Measurements from ENCODE around the gene ZNF716.
"Not testable (repeated sequence)": the region's sequence is repeated elsewhere in the genome, so short reads cannot be mapped to it uniquely, and the experiment has no call there.

Gene ZNF716

DNA sequence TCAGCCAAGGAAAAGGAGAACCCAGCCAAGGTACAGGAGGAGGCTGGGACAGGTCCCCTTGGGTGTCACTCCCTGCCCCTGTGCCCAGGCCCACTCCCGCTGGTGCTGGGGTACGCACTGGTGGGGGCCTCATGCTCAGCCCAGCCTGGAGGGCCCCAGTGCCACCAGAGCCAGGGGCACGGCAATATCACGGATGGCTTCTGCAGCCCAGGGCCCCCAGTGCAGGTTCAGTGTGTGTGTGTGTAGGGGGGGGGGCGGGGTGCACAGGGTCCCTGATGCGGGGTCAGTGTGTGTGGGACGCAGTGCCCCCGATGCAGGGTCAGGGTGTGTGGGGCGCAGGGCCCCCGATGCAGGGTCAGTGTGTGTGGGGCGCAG is 23.4 kb upstream of the ZNF716 start:
- no peak for DNase-seq

DNA sequence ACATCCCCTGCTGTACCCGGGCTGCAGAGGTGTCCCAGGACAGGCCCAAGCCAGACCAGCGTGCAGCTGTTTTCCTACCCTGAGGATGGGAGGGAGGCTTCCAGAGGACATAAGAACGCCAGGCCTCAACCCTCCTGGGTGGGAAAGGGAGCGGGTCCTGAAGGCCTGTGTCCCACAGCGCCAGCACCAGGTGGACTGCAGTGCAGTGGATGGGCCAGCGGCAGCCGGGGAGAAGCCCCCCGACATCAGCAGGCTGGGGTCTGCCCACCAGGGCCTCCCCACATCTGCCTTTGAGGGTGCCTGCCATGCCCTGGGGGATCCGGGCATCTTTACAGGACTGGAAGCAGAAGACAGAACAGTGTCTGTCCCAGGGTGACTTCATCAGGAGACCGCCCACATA is 22.8 kb upstream of the ZNF716 start:
- DNase-seq = no peak

DNA sequence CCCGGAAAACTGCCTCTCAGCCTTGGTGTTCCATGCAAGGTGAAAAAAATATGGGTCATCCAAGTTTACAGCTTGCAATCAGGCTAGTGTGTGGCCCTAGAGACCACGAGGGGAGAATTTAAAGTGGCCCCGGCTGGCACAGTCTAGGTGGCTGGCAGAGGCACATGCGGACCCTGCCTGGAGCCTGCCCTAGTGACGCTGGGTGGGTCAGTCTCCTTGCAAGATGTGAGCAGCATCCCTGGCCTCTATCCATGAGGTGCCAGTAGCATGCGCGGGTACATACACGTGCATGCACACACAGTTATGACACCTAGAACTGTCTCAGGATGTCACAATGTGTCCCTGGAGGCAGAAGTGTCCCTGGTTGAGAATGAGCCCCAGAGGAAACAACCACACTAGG is 22.4 kb upstream of the ZNF716 start:
- DNase-seq = no peak

DNA sequence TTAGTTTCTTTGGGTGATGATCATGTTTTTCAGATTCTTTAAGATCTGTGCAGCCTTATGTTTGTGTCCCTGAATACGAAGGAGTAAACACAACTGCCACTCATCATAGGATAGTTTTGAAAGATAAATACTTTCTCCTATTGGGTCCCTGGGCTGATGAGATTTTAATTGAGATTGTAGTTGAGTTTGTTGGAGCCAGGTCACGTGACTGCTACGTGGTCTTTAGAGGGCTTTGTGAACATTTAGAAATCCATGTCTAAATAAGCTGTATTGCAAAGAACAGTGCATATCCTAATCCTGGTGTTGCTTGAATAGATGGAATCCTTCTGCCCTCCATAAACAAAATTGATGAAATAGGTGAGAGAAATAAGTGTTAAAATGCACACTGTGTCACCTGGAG is 17.4 kb upstream of the ZNF716 start:
- no peak for DNase-seq

DNA sequence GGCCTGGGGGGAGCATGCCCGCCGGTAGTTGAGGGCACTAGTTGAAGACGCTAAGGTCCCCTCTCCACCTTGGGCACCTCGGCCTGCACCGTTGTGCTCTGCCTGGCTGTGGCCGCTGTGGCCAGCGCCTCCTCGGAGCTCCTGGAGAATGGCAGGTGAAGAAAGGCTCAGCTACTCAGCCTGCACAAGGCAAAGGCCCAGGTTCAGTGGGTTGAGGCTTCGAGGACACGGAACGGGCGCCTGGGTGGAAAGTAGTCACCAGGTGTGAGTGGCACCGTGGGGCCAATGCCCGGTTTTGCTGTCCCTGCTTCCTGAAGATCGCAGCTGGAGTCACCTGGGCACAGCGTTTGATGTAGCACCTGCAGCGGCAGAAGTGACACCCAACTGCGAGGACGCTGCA is 12.4 kb upstream of the ZNF716 start:
- DNase-seq = no peak

DNA sequence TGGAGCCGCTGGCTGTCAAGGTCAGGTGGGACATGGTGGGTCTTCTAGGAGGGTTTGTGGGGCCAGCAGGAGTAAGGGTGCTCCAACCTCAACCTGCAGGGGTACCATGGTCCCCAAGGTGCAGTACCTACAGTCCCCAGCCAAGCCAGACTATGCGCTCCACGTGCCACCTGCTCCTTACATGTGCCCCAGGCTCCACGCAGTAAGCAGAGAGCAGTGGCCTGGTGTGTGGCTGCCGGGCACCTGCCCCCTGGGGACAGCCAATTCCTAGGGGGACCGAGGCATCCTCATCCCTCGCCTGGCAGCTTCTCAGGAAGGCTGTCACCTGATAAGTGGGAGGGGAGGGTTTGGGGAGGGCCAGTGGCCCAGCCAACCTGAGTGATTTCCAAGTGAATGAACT is 11.7 kb upstream of the ZNF716 start:
- DNase-seq = no peak

DNA sequence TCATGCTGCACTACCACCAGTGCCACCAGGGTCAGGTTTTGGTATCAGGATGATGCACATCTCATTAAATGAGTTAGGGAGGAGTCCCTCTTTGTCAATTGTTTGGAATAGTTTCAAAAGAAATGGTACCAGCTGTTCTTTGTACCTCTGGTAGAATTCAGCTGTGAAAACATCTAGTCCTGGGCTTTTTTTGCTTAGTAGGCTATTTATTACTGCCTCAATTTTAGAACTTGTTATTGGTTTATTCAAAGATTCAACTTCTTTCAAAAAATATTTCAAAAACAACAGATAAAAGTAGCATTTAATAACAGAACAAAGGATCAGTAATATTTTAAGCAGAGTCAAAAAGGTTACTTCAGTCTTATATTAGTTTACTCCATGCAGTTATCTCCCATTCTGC is 6.4 kb upstream of the ZNF716 start:
- no peak for DNase-seq

DNA sequence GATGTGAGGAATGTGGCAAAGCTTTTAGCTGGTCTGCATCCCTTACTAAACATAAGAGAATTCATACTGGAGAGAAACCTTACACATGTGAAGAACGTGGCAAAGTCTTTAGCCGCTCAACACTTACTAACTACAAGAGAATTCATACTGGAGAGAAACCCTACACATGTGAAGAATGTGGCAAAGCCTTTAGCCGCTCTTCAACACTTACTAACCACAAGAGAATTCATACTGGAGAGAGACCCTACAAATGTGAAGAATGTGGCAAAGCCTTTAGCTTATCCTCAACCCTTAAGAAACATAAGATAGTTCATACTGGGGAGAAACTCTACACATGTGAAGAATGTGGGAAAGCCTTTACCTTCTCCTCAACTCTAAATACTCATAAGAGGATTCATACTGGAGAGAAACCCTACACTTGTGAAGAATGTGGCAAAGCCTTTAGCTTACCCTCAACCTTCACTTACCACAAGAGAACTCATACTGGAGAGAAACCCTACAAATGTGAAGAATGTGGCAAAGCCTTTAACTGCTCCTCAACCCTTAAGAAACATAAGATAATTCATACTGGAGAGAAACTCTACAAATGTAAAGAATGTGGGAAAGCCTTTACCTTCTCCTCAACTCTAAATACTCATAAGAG is 19.3 kb downstream of the ZNF716 start:
- DNase-seq = not testable (repeated sequence)

DNA sequence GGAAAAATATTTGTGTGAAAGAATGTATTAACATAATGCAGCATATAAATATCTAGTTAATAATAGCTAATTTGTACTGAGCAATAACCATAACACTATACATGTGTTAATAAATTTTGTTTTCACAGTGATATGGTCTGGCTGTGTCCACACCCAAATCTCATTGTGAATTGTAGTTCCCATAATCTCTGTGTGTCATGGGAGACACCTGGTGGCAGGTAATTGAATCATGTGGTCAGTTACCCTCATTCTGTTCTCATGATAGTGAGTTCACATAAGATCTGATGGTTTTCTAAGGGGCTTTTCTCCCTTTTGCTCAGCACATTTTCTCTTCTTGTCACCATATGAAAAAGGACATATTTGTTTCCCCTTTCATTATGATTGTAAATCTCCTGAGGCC is 30.3 kb downstream of the ZNF716 start:
- DNase-seq = peak; percentile 30

DNA sequence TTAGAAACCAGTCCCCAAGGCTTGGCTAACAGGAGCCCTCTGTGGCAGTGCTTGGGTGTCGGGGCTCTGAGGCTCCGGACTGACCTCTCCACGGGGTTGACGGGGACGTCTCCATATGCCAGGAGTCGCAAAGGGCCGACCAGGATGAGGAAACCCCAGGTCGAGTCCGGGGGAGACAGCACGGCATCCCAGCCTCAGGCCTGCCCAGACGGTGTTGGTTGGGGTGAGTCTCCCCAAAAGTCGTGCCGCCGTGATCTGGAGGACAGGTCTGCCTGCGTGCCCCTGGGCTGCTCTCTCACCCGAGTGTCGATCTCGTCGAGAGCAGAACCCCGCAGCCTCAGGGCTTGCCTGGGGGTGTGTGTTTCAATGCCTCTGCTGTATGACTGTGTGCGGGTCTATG is 35.0 kb downstream of the ZNF716 start:
- not testable (repeated sequence) for DNase-seq

DNA sequence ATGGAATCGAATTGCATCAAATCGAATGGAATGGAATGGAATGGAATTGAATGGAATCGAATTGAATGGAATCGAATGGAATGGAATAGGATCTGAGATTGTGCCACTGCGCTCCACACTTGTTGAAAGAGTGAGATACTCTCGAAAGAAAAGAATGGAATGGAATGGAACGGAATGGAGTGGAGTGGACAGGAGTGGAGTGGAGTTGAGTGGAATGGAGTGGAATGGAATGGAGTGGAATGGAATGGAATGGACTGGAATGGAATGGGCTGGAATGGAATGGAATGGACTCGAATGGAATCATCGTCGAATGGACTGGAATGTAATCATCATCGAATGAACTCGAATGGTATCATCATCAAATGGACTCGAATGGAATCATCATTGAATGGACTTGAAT is 38.0 kb downstream of the ZNF716 start:
- no peak for DNase-seq

DNA sequence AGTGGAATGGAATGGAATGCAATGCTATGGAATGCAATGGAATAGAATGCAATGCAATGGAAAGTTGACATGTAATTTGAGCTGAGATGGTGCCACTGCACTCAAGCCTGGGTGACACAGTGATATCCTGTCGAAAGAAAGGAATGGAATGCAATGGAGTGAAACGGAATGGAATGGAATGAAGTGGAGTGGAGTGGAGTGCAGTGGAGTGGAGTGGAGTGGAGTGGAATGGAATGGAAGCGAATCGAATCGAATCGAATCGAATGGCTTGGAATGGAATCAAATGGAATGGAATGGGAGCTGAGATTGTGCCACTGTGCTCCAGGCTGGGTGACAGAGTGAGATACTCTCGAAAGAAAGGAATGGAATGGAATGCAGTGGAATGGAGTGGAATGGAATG is 45.1 kb downstream of the ZNF716 start:
- not testable (repeated sequence) for DNase-seq

DNA sequence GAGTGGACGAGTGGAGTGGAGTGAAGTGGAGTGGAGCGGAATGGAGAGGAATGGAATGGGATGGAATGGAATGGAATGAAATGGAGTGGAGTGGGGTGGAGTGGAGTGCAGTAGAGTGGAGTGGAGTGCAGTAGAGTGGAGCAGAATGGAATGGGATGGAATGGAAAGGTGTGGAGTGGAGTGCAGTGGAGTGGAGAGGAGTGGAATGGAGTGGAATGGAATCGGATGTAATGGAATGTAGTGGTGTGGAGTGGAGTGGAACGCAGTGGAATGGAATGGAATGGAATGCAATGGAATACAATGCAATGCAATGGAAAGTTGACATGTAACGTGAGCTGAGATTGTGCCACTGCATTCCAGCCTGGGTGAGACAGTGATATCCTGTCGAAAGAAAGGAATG is 46.4 kb downstream of the ZNF716 start:
- no peak for DNase-seq

DNA sequence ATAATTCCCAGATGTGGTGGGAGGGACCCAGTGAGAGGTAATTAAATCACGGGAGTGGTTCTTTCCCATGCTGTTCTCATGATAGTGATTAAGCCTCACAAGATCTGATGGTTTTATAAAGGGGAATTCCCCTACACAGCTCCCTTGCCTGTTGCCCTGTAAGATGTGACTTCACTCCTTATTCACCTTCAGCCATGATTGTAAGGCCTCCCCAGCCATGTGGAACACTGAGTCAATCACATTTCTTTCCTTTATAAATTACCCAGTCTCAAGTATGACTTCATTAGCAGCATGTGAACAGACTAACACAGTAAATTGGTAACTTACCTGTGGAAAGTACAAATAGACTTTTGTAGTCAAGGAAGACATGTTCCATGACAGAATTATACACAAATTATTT is 55.2 kb downstream of the ZNF716 start:
- no peak for DNase-seq
